ENCODE measurements around the gene BNC2. TPM values are rescaled to one million over a fixed set of nuclear protein-coding genes. Genes with fewer than 3 reads are reported as not detected.

BNC2 gene
- polyA plus RNA-seq, 1 experiment, result 17.5 TPM

DNA sequence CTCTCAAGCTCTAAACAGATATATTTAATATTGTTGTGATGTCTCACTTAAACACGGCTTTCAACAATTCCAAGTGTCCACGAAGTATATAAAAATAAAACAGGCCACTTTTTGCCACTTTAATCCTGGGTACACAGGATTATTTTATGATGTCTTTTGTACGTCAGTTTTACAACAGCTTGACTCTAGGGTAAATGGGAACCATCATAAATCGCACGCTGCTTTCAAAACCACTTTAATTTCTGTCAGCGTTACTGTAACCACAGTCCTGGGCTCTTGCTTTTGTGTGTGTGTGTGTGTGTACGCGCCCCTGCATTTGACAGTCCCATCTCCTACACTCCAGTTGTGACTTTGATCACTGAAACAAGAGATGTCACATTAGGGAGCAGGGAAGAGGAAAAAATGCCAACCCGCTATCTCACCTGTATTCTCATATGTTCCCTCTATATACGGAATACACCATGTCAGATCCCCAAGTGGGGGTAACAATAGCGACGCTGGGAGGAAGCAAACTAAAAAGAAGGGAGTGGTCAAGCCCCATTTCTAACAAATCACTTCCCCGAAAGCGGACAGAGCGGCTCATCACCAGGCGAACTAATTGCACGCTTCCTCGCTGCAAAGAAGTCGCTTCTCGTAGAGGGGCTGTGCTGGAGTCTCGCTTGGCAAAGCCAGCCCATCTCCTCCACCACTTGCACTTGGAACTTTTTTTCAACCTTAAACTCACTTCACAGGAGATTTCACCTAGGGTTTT lies 1.2 kb downstream of the BNC2 start:
- CTCF ChIA-PET, result interaction anchor here (1.0 kb wide), 1 partner anchor 736 kb away, joined by 3 read pairs; no protein-coding TSS in a partner anchor
- no peak for TF ChIP-seq CTCF (IDR thresholded peaks at IDR 0.05; ENCODE audit: insufficient read depth, low read depth, low read length)
- no peaks in the 10 kb centered on the region for H3K36me3 ChIP-seq (ENCODE audit: control insufficient read depth, insufficient read depth, low read length)
- no peaks in the 10 kb centered on the region for H3K27me3 ChIP-seq (ENCODE audit: control insufficient read depth, insufficient read depth, low read length)
- POLR2A ChIA-PET, result no interaction called here
- DNase-seq (ENCODE audit: low read depth), result no peak
- H3K4me3 ChIP-seq (ENCODE audit: low read depth, low read length), result peak overlapping the region; percentile 79

- H3K27me3 ChIP-seq (ENCODE audit: control insufficient read depth, insufficient read depth, low read length), result no peaks in the 10 kb centered on the region
- peak overlapping the region; percentile 79 for H3K4me3 ChIP-seq (ENCODE audit: low read depth, low read length)
- DNase-seq (ENCODE audit: low read depth), result no peak
- ChIA-PET POLR2A (no interaction called here), CTCF (no interaction called here)
- no peaks in the 10 kb centered on the region for H3K36me3 ChIP-seq (ENCODE audit: control insufficient read depth, insufficient read depth, low read length)
- TF ChIP-seq CTCF (IDR thresholded peaks at IDR 0.05; ENCODE audit: insufficient read depth, low read depth, low read length), result no peak
These were observed 1.8 kb downstream of the BNC2 start for GRCh38 chr9:16868701-16869100.

DNA sequence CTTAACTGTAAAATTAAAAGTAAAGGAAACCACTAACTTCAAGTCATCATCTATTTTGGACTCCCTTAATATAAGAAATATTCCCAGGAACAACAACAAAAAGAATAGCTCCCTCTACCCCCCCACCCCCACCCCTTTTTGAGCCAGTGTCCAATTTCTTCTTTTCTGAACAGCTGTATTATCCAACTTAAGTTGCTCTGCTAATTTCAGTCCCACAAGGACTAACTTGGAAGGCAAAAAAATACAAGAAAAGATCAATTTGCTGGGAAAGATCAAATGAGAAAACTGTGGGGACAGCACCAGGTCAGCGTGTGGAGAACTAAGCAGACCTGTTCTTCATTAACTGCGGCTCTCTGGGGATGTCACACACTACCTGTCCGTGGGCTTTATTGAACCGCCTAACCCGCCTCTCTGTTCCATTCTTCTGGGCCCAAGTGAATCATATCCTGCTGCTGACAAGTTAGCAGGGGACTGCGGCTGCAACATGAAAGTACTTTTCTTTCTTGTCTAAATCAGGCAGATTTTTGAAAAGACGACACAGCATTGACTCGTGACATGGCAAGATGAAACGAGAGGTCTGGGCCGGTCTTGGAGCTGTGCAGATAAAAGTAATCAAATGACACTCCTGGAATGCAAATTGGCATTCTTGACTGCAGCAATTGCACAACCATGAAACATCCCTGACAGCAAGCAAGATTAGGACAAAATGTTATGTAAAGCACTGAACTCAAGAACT lies 2.7 kb downstream of the BNC2 start:
- no peak for DNase-seq (ENCODE audit: low read depth)
- TF ChIP-seq CTCF (IDR thresholded peaks at IDR 0.05; ENCODE audit: insufficient read depth, low read depth, low read length), result no peak
- Histone ChIP-seq H3K4me3 (ENCODE audit: low read depth, low read length) (peak overlapping the region; percentile 4; the same call in 1 of the 2 replicates), H3K36me3 (ENCODE audit: control insufficient read depth, insufficient read depth, low read length) (no peaks in the 10 kb centered on the region), H3K27me3 (ENCODE audit: control insufficient read depth, insufficient read depth, low read length) (no peaks in the 10 kb centered on the region)
- CTCF ChIA-PET, result interaction anchor here (0.6 kb wide), 1 partner anchor 17 kb away, joined by 3 read pairs; no protein-coding TSS in a partner anchor
- POLR2A ChIA-PET, result no interaction called here

- Histone ChIP-seq H3K27me3 (ENCODE audit: control insufficient read depth, insufficient read depth, low read length) (no peaks in the 10 kb centered on the region), H3K4me3 (ENCODE audit: low read depth, low read length) (no peak overlapping the region), H3K36me3 (ENCODE audit: control insufficient read depth, insufficient read depth, low read length) (no peaks in the 10 kb centered on the region)
- no peak for TF ChIP-seq CTCF (IDR thresholded peaks at IDR 0.05; ENCODE audit: insufficient read depth, low read depth, low read length)
- no peak for DNase-seq (ENCODE audit: low read depth)
- POLR2A ChIA-PET, result interaction anchor here (0.5 kb wide), 1 partner anchor 297 kb away, joined by 19 read pairs; no protein-coding TSS in a partner anchor
- CTCF ChIA-PET, result no interaction called here
These were observed 3.9 kb downstream of the BNC2 start for GRCh38 chr9:16866587-16866986.

GRCh38 chr9:16864649-16865434 lies 5.6 kb downstream of the BNC2 start:
- TF ChIP-seq CTCF (IDR thresholded peaks at IDR 0.05; ENCODE audit: insufficient read depth, low read depth, low read length), result no peak
- Histone ChIP-seq H3K4me3 (ENCODE audit: low read depth, low read length) (no peak overlapping the region), H3K27me3 (ENCODE audit: control insufficient read depth, insufficient read depth, low read length) (no peaks in the 10 kb centered on the region), H3K36me3 (ENCODE audit: control insufficient read depth, insufficient read depth, low read length) (no peaks in the 10 kb centered on the region)
- CTCF ChIA-PET, result no interaction called here
- DNase-seq (ENCODE audit: low read depth), result no peak
- POLR2A ChIA-PET, result interaction anchor here (0.6 kb wide), 1 partner anchor 824 kb away, joined by 10 read pairs; no protein-coding TSS in a partner anchor
